Measurements from ENCODE around the gene RNF222.

DNA sequence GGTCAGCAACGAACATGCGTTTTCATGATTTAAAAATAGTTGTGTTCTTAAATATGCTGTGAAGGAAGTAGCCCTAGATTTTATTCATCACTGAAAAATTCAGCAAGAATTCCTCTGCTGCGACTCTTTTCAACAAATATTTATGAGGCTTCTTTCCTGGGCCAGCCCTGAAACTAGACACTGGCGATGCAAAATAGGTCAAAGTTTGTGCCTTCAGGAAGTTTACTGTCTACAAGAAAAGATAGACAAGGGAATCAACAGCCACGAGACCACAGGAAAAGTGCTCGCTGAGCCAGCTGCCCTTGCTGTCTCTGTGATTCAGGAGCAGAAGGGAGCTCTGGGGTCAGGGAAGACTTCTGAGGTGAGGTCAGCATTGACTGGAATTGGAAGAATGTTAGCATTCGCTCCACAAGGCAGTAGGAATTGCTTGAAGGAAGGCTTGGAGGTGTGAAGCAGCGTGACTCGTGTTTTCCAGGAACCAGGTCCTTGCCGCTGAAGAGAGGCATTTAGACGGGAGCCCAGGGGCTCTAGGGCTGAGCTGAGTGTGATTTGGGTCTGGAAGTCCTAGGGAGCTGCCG lies 12.7 kb downstream of the RNF222 start:
- TF ChIP-seq, protein P1, sequence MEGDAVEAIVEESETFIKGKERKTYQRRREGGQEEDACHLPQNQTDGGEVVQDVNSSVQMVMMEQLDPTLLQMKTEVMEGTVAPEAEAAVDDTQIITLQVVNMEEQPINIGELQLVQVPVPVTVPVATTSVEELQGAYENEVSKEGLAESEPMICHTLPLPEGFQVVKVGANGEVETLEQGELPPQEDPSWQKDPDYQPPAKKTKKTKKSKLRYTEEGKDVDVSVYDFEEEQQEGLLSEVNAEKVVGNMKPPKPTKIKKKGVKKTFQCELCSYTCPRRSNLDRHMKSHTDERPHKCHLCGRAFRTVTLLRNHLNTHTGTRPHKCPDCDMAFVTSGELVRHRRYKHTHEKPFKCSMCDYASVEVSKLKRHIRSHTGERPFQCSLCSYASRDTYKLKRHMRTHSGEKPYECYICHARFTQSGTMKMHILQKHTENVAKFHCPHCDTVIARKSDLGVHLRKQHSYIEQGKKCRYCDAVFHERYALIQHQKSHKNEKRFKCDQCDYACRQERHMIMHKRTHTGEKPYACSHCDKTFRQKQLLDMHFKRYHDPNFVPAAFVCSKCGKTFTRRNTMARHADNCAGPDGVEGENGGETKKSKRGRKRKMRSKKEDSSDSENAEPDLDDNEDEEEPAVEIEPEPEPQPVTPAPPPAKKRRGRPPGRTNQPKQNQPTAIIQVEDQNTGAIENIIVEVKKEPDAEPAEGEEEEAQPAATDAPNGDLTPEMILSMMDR (IDR thresholded peaks at IDR 0.05) = no peak
- TF ChIP-seq POLR2A (IDR thresholded peaks at IDR 0.05) (no peak), EP300 (IDR thresholded peaks at IDR 0.05) (no peak)

All from ovary (tissue), 3 donors.